ENCODE measurements around the gene ZCCHC18. TPM values are rescaled to one million over a fixed set of nuclear protein-coding genes. Genes with fewer than 3 reads are reported as not detected.
"Not testable (repeated sequence)": the region's sequence is repeated elsewhere in the genome, so short reads cannot be mapped to it uniquely, and the experiment has no call there.

The ZCCHC18 gene
- polyA plus RNA-seq (2013, experiment 1 of 2; ENCODE audit: insufficient read length): 0.92 TPM
- 1.1 TPM for polyA plus RNA-seq (2013, experiment 2 of 2; ENCODE audit: insufficient read length)

- peak; percentile 64 for DNase-seq
Observed at GRCh38 chrX:104112326-104112951, at the start of gene ZCCHC18. TSS of gene ZCCHC18 (plus strand) at chrX:104112523. CDS start at chrX:104114112, 1,589 bp downstream.

GRCh38 chrX:104062636-104063035 is 49.7 kb upstream of the ZCCHC18 start:
- DNase-seq: not testable (repeated sequence)

- DNase-seq: not testable (repeated sequence)
Observed at GRCh38 chrX:104075778-104076445, 36.4 kb upstream of the ZCCHC18 start, which contains the start of gene TMSB15C. TSS of gene TMSB15C (minus strand) at chrX:104076236.

GRCh38 chrX:104077854-104078253 is 34.5 kb upstream of the ZCCHC18 start:
- DNase-seq: not testable (repeated sequence)

- DNase-seq: no peak
Observed at GRCh38 chrX:104084063-104084462, 28.3 kb upstream of the ZCCHC18 start.

- DNase-seq: no peak
Observed at GRCh38 chrX:104084534-104085277, 27.6 kb upstream of the ZCCHC18 start.

GRCh38 chrX:104085477-104085876 is 26.8 kb upstream of the ZCCHC18 start:
- no peak for DNase-seq

- DNase-seq: no peak
Observed at GRCh38 chrX:104085919-104086318, 26.4 kb upstream of the ZCCHC18 start.

GRCh38 chrX:104098151-104098808 is 14.0 kb upstream of the ZCCHC18 start:
- peak; percentile 61 for DNase-seq

- DNase-seq: no peak
Observed at GRCh38 chrX:104098919-104099318, 13.4 kb upstream of the ZCCHC18 start.

- DNase-seq: no peak
Observed at GRCh38 chrX:104104676-104105075, 7.6 kb upstream of the ZCCHC18 start.

- DNase-seq: no peak
Observed at GRCh38 chrX:104105330-104106262, 6.7 kb upstream of the ZCCHC18 start.

- DNase-seq: no peak
Observed at GRCh38 chrX:104108955-104109354, 3.4 kb upstream of the ZCCHC18 start.

- DNase-seq: not testable (repeated sequence)
Observed at GRCh38 chrX:104110491-104111240, 1.7 kb upstream of the ZCCHC18 start.

GRCh38 chrX:104113222-104113965 is 1.1 kb downstream of the ZCCHC18 start:
- peak; percentile 67 for DNase-seq

GRCh38 chrX:104117759-104118158 is 5.4 kb downstream of the ZCCHC18 start:
- no peak for DNase-seq

GRCh38 chrX:104118765-104119164 is 6.4 kb downstream of the ZCCHC18 start:
- no peak for DNase-seq

GRCh38 chrX:104122829-104123228 is 10.5 kb downstream of the ZCCHC18 start:
- no peak for DNase-seq

- DNase-seq: no peak
Observed at GRCh38 chrX:104126856-104127255, 14.5 kb downstream of the ZCCHC18 start.

- peak; percentile 2 for DNase-seq
Observed at GRCh38 chrX:104130808-104131207, 18.5 kb downstream of the ZCCHC18 start.
